ENCODE measurements around the gene ADAM12.

DNA sequence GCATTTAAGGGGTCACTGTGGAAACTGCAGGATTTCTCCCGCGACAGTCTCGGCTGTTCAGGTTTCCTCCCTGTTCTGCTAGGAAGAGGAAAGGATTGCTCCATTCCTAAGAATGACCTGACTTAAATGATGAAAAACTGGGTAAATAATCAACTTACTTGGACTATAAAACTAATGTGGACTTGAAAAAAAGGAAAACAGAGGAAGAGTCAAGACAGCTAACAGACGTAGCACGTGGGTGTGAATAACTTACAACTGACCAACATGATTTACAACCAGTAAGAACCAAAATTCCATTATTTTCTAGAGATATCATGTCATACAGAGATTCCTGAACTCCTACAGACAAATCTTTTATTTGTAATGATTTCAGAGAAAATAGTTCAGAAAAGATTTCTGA, 93.8 kb downstream of the ADAM12 start:
- TF ChIP-seq YY1 (IDR thresholded peaks at IDR 0.05; ENCODE audit: extremely low read depth, insufficient replicate concordance, low read depth, low read length) (no peak), POLR2AphosphoS5 (IDR thresholded peaks at IDR 0.05; ENCODE audit: low read depth, low read length) (no peak), POLR2A (IDR thresholded peaks at IDR 0.05; ENCODE audit: borderline replicate concordance, extremely low read depth, insufficient read depth, insufficient read length) (no peak), EZH2 (IDR thresholded peaks at IDR 0.05) (no peak), FOSL1 (IDR thresholded peaks at IDR 0.05; ENCODE audit: low read depth) (no peak)
- TF ChIP-seq, protein P1, sequence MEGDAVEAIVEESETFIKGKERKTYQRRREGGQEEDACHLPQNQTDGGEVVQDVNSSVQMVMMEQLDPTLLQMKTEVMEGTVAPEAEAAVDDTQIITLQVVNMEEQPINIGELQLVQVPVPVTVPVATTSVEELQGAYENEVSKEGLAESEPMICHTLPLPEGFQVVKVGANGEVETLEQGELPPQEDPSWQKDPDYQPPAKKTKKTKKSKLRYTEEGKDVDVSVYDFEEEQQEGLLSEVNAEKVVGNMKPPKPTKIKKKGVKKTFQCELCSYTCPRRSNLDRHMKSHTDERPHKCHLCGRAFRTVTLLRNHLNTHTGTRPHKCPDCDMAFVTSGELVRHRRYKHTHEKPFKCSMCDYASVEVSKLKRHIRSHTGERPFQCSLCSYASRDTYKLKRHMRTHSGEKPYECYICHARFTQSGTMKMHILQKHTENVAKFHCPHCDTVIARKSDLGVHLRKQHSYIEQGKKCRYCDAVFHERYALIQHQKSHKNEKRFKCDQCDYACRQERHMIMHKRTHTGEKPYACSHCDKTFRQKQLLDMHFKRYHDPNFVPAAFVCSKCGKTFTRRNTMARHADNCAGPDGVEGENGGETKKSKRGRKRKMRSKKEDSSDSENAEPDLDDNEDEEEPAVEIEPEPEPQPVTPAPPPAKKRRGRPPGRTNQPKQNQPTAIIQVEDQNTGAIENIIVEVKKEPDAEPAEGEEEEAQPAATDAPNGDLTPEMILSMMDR (IDR thresholded peaks at IDR 0.05 in 2 of 3, conservative IDR thresholded peaks at IDR 0.05 in 1 of 3; ENCODE audit: borderline replicate concordance in 1 of 3, insufficient read depth in 1 of 3, low read depth in 2 of 3, low read length in 2 of 3), result no peak
- TF ChIP-seq, protein P2, sequence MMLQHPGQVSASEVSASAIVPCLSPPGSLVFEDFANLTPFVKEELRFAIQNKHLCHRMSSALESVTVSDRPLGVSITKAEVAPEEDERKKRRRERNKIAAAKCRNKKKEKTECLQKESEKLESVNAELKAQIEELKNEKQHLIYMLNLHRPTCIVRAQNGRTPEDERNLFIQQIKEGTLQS (IDR thresholded peaks at IDR 0.05), result no peak
- TF ChIP-seq, protein P3, sequence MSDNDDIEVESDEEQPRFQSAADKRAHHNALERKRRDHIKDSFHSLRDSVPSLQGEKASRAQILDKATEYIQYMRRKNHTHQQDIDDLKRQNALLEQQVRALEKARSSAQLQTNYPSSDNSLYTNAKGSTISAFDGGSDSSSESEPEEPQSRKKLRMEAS (IDR thresholded peaks at IDR 0.05), result no peak
